ENCODE data around the gene ADAM10. TPM values are rescaled to one million over a fixed set of nuclear protein-coding genes. Genes with fewer than 3 reads are reported as not detected.

Gene ADAM10
- total RNA-seq, 1 experiment from 2014 or later = 159 TPM

- Histone ChIP-seq H3K14ac (ENCODE audit: insufficient read depth, low read length) (no peak overlapping the region), H3T11ph (ENCODE audit: low read length) (no peak overlapping the region), H4K20me1 (ENCODE audit: control insufficient read depth, insufficient read depth, insufficient read length) (no peaks in the 10 kb centered on the region), H4K5ac (ENCODE audit: insufficient read length, low read depth, low read length) (no peak overlapping the region), H2BK12ac (ENCODE audit: insufficient read length, low read depth, low read length) (no peak overlapping the region), H3K56ac (ENCODE audit: insufficient read length, low read depth, low read length) (no peak overlapping the region), H2AK5ac (ENCODE audit: insufficient read length, low read length) (no peak overlapping the region), H2BK120ac (ENCODE audit: low read depth, low read length, poor library complexity, severe bottlenecking) (no peak overlapping the region), H3K4ac (ENCODE audit: low read depth, low read length) (no peak overlapping the region), H4K91ac (ENCODE audit: insufficient read length, low read depth, low read length) (no peak overlapping the region), H3K79me2 (ENCODE audit: insufficient read depth, low read length) (no peaks in the 10 kb centered on the region), H2AFZ (ENCODE audit: low read length) (no peak overlapping the region), H3K23ac (ENCODE audit: insufficient read length, low read depth, low read length) (no peak overlapping the region), H3K23me2 (ENCODE audit: insufficient read length, low read depth, low read length, poor library complexity, severe bottlenecking) (no peaks in the 10 kb centered on the region), H3K9me3 (ENCODE audit: control insufficient read depth, low read depth, low read length) (no peaks in the 10 kb centered on the region), H4K8ac (replicated peaks; ENCODE audit: insufficient read length, low read depth, low read length) (no peak overlapping the region), H3K27me3 (ENCODE audit: insufficient read depth, low read length) (no peaks in the 10 kb centered on the region), H3K4me1 (ENCODE audit: insufficient read depth, low read length) (no peaks in the 10 kb centered on the region), H2BK5ac (ENCODE audit: insufficient read length, low read length) (no peak overlapping the region), H3K18ac (ENCODE audit: insufficient read length, low read depth, low read length) (no peak overlapping the region), H3K27ac (ENCODE audit: insufficient read length, low read depth, low read length) (no peak overlapping the region), H3K79me1 (ENCODE audit: insufficient read depth, low read depth, low read length, poor library complexity, severe bottlenecking) (no peaks in the 10 kb centered on the region), H3K4me2 (ENCODE audit: insufficient read depth, insufficient read length, low read length) (no peak overlapping the region), H2BK20ac (ENCODE audit: low read depth, low read length, poor library complexity, severe bottlenecking) (no peak overlapping the region), H2BK15ac (ENCODE audit: low read depth, low read length) (no peak overlapping the region), H3K9ac (ENCODE audit: extremely low read depth, insufficient read length, low read length) (no peak overlapping the region)
- no CpG with 5 or more reads among the region's 9 CpGs for WGBS (ENCODE audit: extremely low coverage, insufficient read length, low lambda C conversion rate)
- Mint-ChIP-seq H3K9me3 (no peaks in the 10 kb centered on the region), H3K36me3 (ENCODE audit: insufficient read depth in 1 of 3, low read depth in 3 of 3) (no peaks in the 10 kb centered on the region), H3K4me3 (no peak overlapping the region), H3K4me1 (peaks cover 13 to 19% of the 10 kb centered on the region in 2 experiments), H3K27me3 (ENCODE audit: low read depth) (peaks cover 3% of the 10 kb centered on the region), H3K27ac (peak overlapping the region in 1 of 3 experiments; percentile 56; a peak in 1 of 7 replicates)
- TF ChIP-seq, protein P1, sequence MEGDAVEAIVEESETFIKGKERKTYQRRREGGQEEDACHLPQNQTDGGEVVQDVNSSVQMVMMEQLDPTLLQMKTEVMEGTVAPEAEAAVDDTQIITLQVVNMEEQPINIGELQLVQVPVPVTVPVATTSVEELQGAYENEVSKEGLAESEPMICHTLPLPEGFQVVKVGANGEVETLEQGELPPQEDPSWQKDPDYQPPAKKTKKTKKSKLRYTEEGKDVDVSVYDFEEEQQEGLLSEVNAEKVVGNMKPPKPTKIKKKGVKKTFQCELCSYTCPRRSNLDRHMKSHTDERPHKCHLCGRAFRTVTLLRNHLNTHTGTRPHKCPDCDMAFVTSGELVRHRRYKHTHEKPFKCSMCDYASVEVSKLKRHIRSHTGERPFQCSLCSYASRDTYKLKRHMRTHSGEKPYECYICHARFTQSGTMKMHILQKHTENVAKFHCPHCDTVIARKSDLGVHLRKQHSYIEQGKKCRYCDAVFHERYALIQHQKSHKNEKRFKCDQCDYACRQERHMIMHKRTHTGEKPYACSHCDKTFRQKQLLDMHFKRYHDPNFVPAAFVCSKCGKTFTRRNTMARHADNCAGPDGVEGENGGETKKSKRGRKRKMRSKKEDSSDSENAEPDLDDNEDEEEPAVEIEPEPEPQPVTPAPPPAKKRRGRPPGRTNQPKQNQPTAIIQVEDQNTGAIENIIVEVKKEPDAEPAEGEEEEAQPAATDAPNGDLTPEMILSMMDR (conservative IDR thresholded peaks at IDR 0.05) = no peak
- DNase-seq = no peak
Measured at GRCh38 chr15:58546066-58546591, 203.4 kb downstream of the ADAM10 start.

Data from H9 (cell line).